Muscle layer of duodenum (tissue), 2 donors: ENCODE data around the gene TTLL11.

Source experiments
- H3K27ac ChIP-seq: one replicate; pipeline ENCODE4 v1.7.0; 2013; ENCODE audit warnings: mild to moderate bottlenecking, low read length
- H3K27me3 ChIP-seq: one replicate; pipeline ENCODE4 v1.7.0; 2013; ENCODE audit warnings: low read depth, mild to moderate bottlenecking, control low read depth, low read length
- H3K36me3 ChIP-seq, 2 donors: one replicate each; pipeline ENCODE4 v1.7.0; 2013; ENCODE audit warnings: low read length in 2 of 2, control low read depth in 1 of 2, mild to moderate bottlenecking in 1 of 2; ENCODE audit not compliant: insufficient read depth in 2 of 2, control insufficient read depth in 1 of 2
- H3K4me1 ChIP-seq, 2 donors: one replicate each; pipeline ENCODE4 v1.7.0; 2013; ENCODE audit warnings: low read length in 2 of 2, mild to moderate bottlenecking in 2 of 2, control low read depth in 1 of 2, moderate library complexity in 1 of 2; ENCODE audit not compliant: insufficient read depth in 2 of 2, control insufficient read depth in 1 of 2
- H3K4me3 ChIP-seq, 2 donors: one replicate each; pipeline ENCODE4 v1.7.0; 2013; ENCODE audit warnings: low read length in 2 of 2, low read depth in 1 of 2, mild to moderate bottlenecking in 1 of 2
- H3K9me3 ChIP-seq, 2 donors: one replicate each; pipeline ENCODE4 v1.7.0; 2013; ENCODE audit warnings: low read length in 2 of 2, control low read depth in 1 of 2, mild to moderate bottlenecking in 1 of 2; ENCODE audit not compliant: control insufficient read depth in 1 of 2
- donor health status: healthy.

Gene TTLL11

DNA sequence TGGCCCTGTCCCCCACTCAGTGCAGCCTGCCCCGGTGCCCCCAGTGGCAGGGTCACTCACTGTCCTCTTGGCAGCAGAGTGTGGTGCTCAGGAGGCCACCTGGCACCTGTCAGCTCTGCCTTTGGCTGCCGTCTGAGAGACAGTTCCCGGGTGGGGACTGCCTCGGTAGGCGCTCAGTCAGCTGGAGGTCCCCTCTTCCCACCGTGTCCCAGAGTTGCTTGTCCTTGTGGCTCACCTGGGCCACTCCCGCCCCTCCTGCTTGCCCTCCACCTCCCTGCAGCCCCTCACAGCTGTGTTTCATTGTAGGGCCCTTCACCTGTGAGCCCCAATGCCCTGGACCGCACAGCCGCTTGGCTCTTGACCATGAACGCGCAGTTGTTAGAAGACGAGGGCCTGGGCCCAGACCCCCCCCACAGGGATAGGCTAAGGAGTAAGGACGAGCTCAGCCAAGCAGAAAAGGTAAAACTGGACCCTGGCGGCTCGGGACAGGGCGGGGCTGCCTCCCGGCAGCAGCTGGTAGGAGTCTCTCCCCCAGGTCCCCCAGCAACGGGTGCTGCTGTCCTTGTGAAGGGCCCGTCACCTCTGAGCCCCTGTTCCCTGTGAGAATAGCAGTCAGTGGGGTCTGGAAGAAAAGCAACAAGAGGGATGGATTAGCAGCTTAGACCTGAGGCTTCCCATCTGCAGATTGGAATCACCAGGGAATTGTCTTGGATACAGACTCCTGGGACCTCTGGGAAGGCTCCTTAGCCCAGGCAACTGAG is 319.0 kb downstream of the TTLL11 start:
- Histone ChIP-seq H3K4me3 (no peak overlapping the region), H3K36me3 (peaks cover 51 to 71% of the 10 kb centered on the region in 2 donors), H3K4me1 (peaks cover 0 to 15% of the 10 kb centered on the region in 2 donors), H3K27me3 (no peaks in the 10 kb centered on the region), H3K9me3 (peaks cover 0 to 3% of the 10 kb centered on the region in 2 donors), H3K27ac (no peak overlapping the region)

GRCh38 chr9:121773286-121773953 is 319.7 kb downstream of the TTLL11 start:
- no peak overlapping the region for H3K4me3 ChIP-seq
- H3K27ac ChIP-seq: no peak overlapping the region
- peaks cover 0 to 12% of the 10 kb centered on the region in 2 donors for H3K4me1 ChIP-seq
- peaks cover 0 to 3% of the 10 kb centered on the region in 2 donors for H3K9me3 ChIP-seq
- H3K36me3 ChIP-seq: peaks cover 58 to 78% of the 10 kb centered on the region in 2 donors
- H3K27me3 ChIP-seq: no peaks in the 10 kb centered on the region

DNA sequence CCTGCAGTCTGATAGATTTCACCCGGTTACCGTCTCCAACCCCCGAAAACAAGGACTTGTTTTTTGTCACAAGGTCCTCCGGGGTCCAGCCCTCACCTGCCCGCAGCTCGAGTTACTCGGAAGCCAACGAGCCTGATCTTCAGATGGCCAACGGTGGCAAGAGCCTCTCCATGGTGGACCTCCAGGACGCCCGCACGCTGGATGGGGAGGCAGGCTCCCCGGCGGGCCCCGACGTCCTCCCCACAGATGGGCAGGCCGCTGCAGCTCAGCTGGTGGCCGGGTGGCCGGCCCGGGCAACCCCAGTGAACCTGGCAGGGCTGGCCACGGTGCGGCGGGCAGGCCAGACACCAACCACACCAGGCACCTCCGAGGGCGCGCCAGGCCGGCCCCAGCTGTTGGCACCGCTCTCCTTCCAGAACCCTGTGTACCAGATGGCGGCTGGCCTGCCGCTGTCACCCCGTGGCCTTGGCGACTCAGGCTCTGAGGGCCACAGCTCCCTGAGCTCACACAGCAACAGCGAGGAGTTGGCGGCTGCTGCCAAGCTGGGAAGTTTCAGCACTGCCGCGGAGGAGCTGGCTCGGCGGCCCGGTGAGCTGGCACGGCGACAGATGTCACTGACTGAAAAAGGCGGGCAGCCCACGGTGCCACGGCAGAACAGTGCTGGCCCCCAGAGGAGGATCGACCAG is 320.4 kb downstream of the TTLL11 start:
- Histone ChIP-seq H3K27ac (no peak overlapping the region), H3K4me1 (peaks cover 0 to 11% of the 10 kb centered on the region in 2 donors), H3K36me3 (peaks cover 61 to 84% of the 10 kb centered on the region in 2 donors), H3K9me3 (no peaks in the 10 kb centered on the region), H3K27me3 (no peaks in the 10 kb centered on the region), H3K4me3 (no peak overlapping the region)
